IMR-90 (cell line): ENCODE data around the gene ACVR1. TPM values are rescaled to one million over a fixed set of nuclear protein-coding genes. Genes with fewer than 3 reads are reported as not detected.

Experiments used
- ATAC-seq: fragments of 200-7000 bp; cut with Tn5 transposase; 2 replicates; pipeline ENCODE4 v1.9.1; 2020; ENCODE audit warnings: low read depth, mild to moderate bottlenecking, moderate library complexity
- BruUV-seq: library from RNA; stranded (reverse); fragments of 400-500 nt; replicated peaks from 2 replicates; lab custom pipeline; 2021; lab: Mats Ljungman, UMichigan
- CTCF ChIA-PET: fragments of 300-600 bp; formaldehyde crosslinking; extraction: SDS; loops from one replicate; lab custom pipeline; 2021; ENCODE audit warnings: antibody characterized with exemption; lab: Yijun Ruan, JAX
- POLR2A ChIA-PET: fragments of 300-600 bp; sonication (Branson Sonifier 250); formaldehyde crosslinking; loops from one replicate; lab custom pipeline; 2022; ENCODE audit warnings: antibody characterized with exemption; ENCODE audit not compliant: unreplicated experiment; lab: Charles Lee
- DNase-seq: peaks from one replicate; pipeline ENCODE4 v3.0.0; 2013
- H2AFZ ChIP-seq: replicated peaks from 2 replicates; pipeline ENCODE3; 2013; ENCODE audit warnings: low read length, mild to moderate bottlenecking; ENCODE audit not compliant: poor library complexity
- H2AK5ac ChIP-seq: 2 replicates; pipeline ENCODE4 v1.6.1; 2013; ENCODE audit warnings: low read depth, low read length, inconsistent platforms
- H2AK9ac ChIP-seq: replicated peaks from 2 replicates; pipeline ENCODE3; 2013; ENCODE audit warnings: mild to moderate bottlenecking, low read depth, low read length, moderate library complexity; ENCODE audit not compliant: poor library complexity
- H2BK120ac ChIP-seq: 2 replicates; pipeline ENCODE4 v1.6.1; 2013; ENCODE audit warnings: low read depth, low read length, inconsistent platforms
- H2BK15ac ChIP-seq: 3 replicates; pipeline ENCODE4 v1.6.1; 2013; ENCODE audit warnings: low read depth, low read length, inconsistent platforms
- H2BK20ac ChIP-seq: 2 replicates; pipeline ENCODE4 v1.6.1; 2013; ENCODE audit warnings: low read depth, mild to moderate bottlenecking, inconsistent platforms, low read length, moderate library complexity
- H2BK5ac ChIP-seq: 2 replicates; pipeline ENCODE4 v1.6.1; 2013; ENCODE audit warnings: mild to moderate bottlenecking, low read depth, low read length, inconsistent platforms; ENCODE audit not compliant: poor library complexity, severe bottlenecking
- H3K14ac ChIP-seq: replicated peaks from 2 replicates; pipeline ENCODE4 v1.6.1; 2013; ENCODE audit warnings: low read depth, low read length, inconsistent platforms
- H3K18ac ChIP-seq: 2 replicates; pipeline ENCODE4 v1.6.1; 2013; ENCODE audit warnings: low read depth, low read length, control low read depth
- H3K23ac ChIP-seq: 2 replicates; pipeline ENCODE4 v1.6.1; 2013; ENCODE audit warnings: low read depth, low read length, inconsistent platforms
- H3K27ac ChIP-seq: 2 replicates; pipeline ENCODE4 v1.5.1; 2013; ENCODE audit warnings: mild to moderate bottlenecking, control low read depth, low read length; ENCODE audit not compliant: insufficient read depth
- H3K27me3 ChIP-seq: 2 replicates; pipeline ENCODE4 v1.6.1; 2013; ENCODE audit warnings: low read length; ENCODE audit not compliant: control insufficient read depth, insufficient read depth
- H3K36me3 ChIP-seq: 2 replicates; pipeline ENCODE4 v1.6.1; 2013; ENCODE audit warnings: low read length, mixed read lengths; ENCODE audit not compliant: control insufficient read depth, insufficient read depth
- H3K4ac ChIP-seq: 2 replicates; pipeline ENCODE4 v1.6.1; 2013; ENCODE audit warnings: low read depth, low read length, inconsistent platforms
- H3K4me1 ChIP-seq: 2 replicates; pipeline ENCODE4 v1.6.1; 2013; ENCODE audit warnings: low read length, mixed read lengths; ENCODE audit not compliant: control insufficient read depth, insufficient read depth
- H3K4me2 ChIP-seq: 2 replicates; pipeline ENCODE4 v1.6.1; 2013; ENCODE audit warnings: low read depth, mild to moderate bottlenecking, control low read depth, low read length, moderate library complexity
- H3K4me3 ChIP-seq: 2 replicates; pipeline ENCODE4 v1.5.1; 2013; ENCODE audit warnings: low read depth, mild to moderate bottlenecking, control low read depth, low read length, moderate library complexity; ENCODE audit not compliant: insufficient read depth
- H3K56ac ChIP-seq: 2 replicates; pipeline ENCODE4 v1.6.1; 2013; ENCODE audit warnings: low read length, inconsistent platforms; ENCODE audit not compliant: insufficient read depth; ENCODE audit errors: extremely low read depth
- H3K79me1 ChIP-seq, 2 experiments: 2 replicates each; pipeline ENCODE4 v1.6.1; 2013; ENCODE audit warnings: low read length in 2 of 2, inconsistent platforms in 1 of 2, low read depth in 1 of 2
- H3K9ac ChIP-seq: 2 replicates; pipeline ENCODE4 v1.6.1; 2013; ENCODE audit warnings: low read depth, low read length, control low read depth
- H3K9me1 ChIP-seq: 2 replicates; pipeline ENCODE4 v1.6.1; 2013; ENCODE audit warnings: low read length, inconsistent platforms; ENCODE audit not compliant: insufficient read depth
- H3K9me3 ChIP-seq: 2 replicates; pipeline ENCODE4 v1.6.1; 2013; ENCODE audit warnings: low read length; ENCODE audit not compliant: control insufficient read depth, insufficient read depth
- H4K20me1 ChIP-seq: 2 replicates; pipeline ENCODE4 v1.6.1; 2013; ENCODE audit warnings: low read length, inconsistent platforms; ENCODE audit not compliant: insufficient read depth
- H4K5ac ChIP-seq: 2 replicates; pipeline ENCODE4 v1.6.1; 2013; ENCODE audit warnings: mild to moderate bottlenecking, low read depth, low read length, control low read depth
- H4K8ac ChIP-seq, 2 experiments: 2 replicates each; pipeline ENCODE4 v1.6.1; 2013; ENCODE audit warnings: low read depth in 2 of 2, low read length in 2 of 2, control low read depth in 1 of 2, inconsistent platforms in 1 of 2
- H4K91ac ChIP-seq: 2 replicates; pipeline ENCODE4 v1.6.1; 2013; ENCODE audit warnings: low read depth, low read length, inconsistent platforms; ENCODE audit not compliant: insufficient read depth
- BHLHE40 ChIP-seq: fragments of 150-350 bp; IDR thresholded peaks from 2 replicates; pipeline ENCODE4 v1.6.1; 2016; ENCODE audit warnings: mild to moderate bottlenecking, low read depth, low read length
- FOS ChIP-seq: fragments of 150-350 bp; IDR thresholded peaks from 2 replicates; pipeline ENCODE4 v1.6.1; 2016; ENCODE audit warnings: low read depth, low read length
- NFE2L2 ChIP-seq: fragments of 150-350 bp; IDR thresholded peaks from 2 replicates; pipeline ENCODE4 v1.6.1; 2016; ENCODE audit warnings: low read depth, mild to moderate bottlenecking, low read length
- WGBS, 2 experiments: methylation state at CpG; one replicate each; pipeline versions ENCODE4 v1.1.5 to v1.1.7; 2013; ENCODE audit warnings: missing lambda C conversion rate in 2 of 2; ENCODE audit not compliant: insufficient read length in 1 of 2; ENCODE audit errors: extremely low coverage in 2 of 2; 5-methylcytosine and 5-hydroxymethylcytosine counted together
- dilution Hi-C: fragments of 300-500 bp; cut with HindIII; formaldehyde crosslinking; loops from one replicate; pipeline ENCODE4 v1.14.3; 2018; ENCODE audit warnings: low sequenced_read_pairs; ENCODE audit not compliant: unreplicated experiment
- in situ Hi-C: fragments of 300-500 bp; cut with MboI; formaldehyde crosslinking; loops from 3 replicates; pipeline ENCODE4 v1.14.3; 2019; ENCODE audit warnings: low sequenced_read_pairs, inconsistent platforms, mixed read lengths
- intact Hi-C: fragments of 100-400 bp; cut with micrococcal nuclease; formaldehyde crosslinking; loops from 2 replicates; pipeline ENCODE4 v1.10.0; 2022
- polyA plus RNA-seq, 3 experiments: library from polyadenylated mRNA; depleted of rRNA; stranded (reverse); fragments of >200 nt; gene quantifications; 2 replicates each; pipeline ENCODE4 v1.2.3, GENCODE V29; 2012; ENCODE audit warnings: low replicate concordance in 1 of 3
- total RNA-seq: library from RNA; depleted of rRNA; stranded (reverse); fragments of >200 nt; gene quantifications from 2 replicates; pipeline ENCODE4 v1.2.3, GENCODE V29; 2012
- TF ChIP-seq, protein P1 (sequence below): conservative IDR thresholded peaks from 2 replicates; pipeline ENCODE4 v1.5.1; 2012; ENCODE audit warnings: mild to moderate bottlenecking, low read depth, low read length, improper control_type of control experiment

ACVR1 gene
- total and polyA plus RNA-seq, 2 of the 4 experiments (the other 2 are of a cell fraction), result 21.1 to 40.8 TPM

GRCh38 chr2:157747280-157747679 lies 128.8 kb downstream of the ACVR1 start:
- no peak overlapping the region for H2BK20ac ChIP-seq
- no peak overlapping the region for H2BK120ac ChIP-seq
- H2BK15ac ChIP-seq, result no peak overlapping the region
- H3K4me1 ChIP-seq, result peaks cover 9% of the 10 kb centered on the region
- TF ChIP-seq BHLHE40 (no peak), FOS (no peak), NFE2L2 (no peak)
- TF ChIP-seq, protein P1, sequence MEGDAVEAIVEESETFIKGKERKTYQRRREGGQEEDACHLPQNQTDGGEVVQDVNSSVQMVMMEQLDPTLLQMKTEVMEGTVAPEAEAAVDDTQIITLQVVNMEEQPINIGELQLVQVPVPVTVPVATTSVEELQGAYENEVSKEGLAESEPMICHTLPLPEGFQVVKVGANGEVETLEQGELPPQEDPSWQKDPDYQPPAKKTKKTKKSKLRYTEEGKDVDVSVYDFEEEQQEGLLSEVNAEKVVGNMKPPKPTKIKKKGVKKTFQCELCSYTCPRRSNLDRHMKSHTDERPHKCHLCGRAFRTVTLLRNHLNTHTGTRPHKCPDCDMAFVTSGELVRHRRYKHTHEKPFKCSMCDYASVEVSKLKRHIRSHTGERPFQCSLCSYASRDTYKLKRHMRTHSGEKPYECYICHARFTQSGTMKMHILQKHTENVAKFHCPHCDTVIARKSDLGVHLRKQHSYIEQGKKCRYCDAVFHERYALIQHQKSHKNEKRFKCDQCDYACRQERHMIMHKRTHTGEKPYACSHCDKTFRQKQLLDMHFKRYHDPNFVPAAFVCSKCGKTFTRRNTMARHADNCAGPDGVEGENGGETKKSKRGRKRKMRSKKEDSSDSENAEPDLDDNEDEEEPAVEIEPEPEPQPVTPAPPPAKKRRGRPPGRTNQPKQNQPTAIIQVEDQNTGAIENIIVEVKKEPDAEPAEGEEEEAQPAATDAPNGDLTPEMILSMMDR, result no peak
- H3K36me3 ChIP-seq, result peaks cover 18% of the 10 kb centered on the region
- no peak overlapping the region for H3K4ac ChIP-seq
- no peak overlapping the region for H3K56ac ChIP-seq
- H3K79me1 ChIP-seq, result peaks cover 20 to 46% of the 10 kb centered on the region in 2 experiments
- ChIA-PET POLR2A (no interaction called here), CTCF (interaction anchor here (0.8 kb wide), 1 partner anchor 249 kb away, joined by 3 read pairs; no protein-coding TSS in a partner anchor)
- H3K23ac ChIP-seq, result no peak overlapping the region
- no peaks in the 10 kb centered on the region for H3K9me3 ChIP-seq
- no peak overlapping the region for H3K27ac ChIP-seq
- H3K9me1 ChIP-seq, result peaks cover 14% of the 10 kb centered on the region
- H4K8ac ChIP-seq, result no peak overlapping the region; a peak in 1 of 4 replicates
- no peaks in the 10 kb centered on the region for H4K20me1 ChIP-seq
- no peak overlapping the region for H2AK9ac ChIP-seq
- WGBS, 2 experiments, result no CpG with 5 or more reads among the region's 3 CpGs
- no TSS peak for BruUV-seq
- H3K4me2 ChIP-seq, result no peak overlapping the region
- no peak overlapping the region for H3K4me3 ChIP-seq
- H2BK5ac ChIP-seq, result peak overlapping the region; percentile 30
- no peak overlapping the region for H4K91ac ChIP-seq
- DNase-seq, result no peak
- no peak overlapping the region for H3K14ac ChIP-seq
- no peak for ATAC-seq
- H3K27me3 ChIP-seq, result no peaks in the 10 kb centered on the region
- H3K9ac ChIP-seq, result no peak overlapping the region
- H2AK5ac ChIP-seq, result no peak overlapping the region
- no peak overlapping the region for H2AFZ ChIP-seq
- intact Hi-C loops (loop anchor here (5.0 kb wide), 1 partner anchor 120 kb away; the partner anchor contains the start of gene ACVR1C), in situ Hi-C loops (no loop called here), dilution Hi-C loops (no loop called here)
- H4K5ac ChIP-seq, result no peak overlapping the region
- no peak overlapping the region for H3K18ac ChIP-seq
